GM18498 (cell line): ENCODE data around the gene FBXO48.
A peak's percentile ranks its signal among the peaks of the same experiment; 100 is the strongest.

ENCODE experiments used
- ATAC-seq: cut with Tn5 transposase; IDR thresholded peaks from one replicate; pipeline ENCODE4 v1.9.1; 2021; ENCODE audit warnings: mild to moderate bottlenecking, moderate library complexity; ENCODE audit not compliant: unreplicated experiment

The FBXO48 gene

DNA sequence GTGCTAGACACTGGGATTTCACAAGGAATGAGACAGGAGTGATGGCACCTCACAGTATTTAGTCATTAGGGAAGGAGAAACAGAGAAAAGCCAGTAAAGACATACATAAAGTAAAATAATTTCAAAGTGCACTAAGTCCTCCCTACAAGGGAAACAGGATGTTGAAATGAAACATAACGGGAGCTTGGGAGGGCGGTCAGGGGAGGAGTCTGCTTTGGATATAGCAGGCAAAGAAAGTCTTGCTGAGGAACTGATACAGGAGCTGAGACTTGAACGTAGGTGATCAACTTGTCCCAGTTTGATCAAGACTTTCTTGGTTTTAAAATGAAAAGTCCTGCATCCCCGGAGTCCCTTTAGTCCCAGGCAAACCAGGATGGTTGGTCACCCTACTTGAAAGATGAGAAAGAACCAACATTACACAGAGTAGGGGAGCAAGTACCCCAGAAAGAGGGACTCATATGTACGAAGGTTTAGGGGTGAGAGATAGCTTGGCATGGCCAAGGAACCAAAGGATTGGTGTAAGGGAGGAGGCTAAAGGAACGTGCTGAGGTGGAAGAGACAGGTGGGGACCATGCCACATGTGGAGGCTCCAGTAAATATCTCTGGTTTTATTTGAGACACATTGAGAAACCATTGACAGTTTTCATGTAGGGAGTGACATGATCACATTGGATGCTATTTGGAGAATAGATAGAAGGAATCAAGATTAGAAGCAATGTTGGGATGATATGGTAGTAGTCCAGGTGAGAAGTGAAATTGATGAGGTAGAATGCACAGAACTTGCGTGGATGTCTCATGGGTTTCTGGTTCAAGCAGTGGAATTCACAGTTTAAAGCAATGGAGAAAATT, 28.4 kb downstream of the FBXO48 start:
- ATAC-seq = no peak

DNA sequence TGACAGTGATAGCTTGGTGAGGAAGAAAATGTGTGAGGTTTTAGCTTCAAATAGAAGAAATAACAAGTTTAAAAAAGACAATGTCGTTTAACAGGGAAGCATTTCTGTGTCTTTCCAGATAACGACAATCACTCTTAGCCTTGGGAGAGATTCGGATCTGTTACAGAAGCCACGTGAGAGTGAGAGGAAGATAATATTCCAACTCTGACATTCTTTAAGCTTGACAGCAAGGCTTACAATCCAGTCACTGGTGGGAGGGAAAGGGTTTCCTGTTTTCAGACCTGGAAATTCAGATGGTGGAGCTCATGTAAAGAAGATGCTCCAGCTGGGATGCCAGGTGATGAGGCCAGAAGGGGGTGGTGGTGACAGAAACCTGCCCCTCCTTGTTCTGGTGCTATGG, 30.8 kb downstream of the FBXO48 start:
- ATAC-seq = no peak

DNA sequence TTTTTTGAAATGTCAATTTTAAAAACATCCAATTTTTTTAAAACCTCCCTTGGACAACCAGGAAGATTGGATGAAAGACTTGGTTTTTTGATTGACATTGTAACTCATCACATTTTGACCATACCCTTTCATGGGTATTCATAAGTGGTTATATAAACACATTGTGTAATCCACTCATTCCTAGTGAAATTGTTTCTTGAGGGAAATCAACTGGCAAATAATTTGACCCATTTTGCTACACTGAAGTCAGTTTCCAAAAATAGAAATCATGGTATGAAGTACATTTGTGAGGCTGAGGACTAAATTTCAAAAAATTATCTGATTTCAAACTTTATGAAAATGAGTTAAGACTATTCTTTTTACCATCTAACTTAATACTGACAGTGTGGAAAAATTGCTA, 31.5 kb downstream of the FBXO48 start:
- ATAC-seq = no peak

DNA sequence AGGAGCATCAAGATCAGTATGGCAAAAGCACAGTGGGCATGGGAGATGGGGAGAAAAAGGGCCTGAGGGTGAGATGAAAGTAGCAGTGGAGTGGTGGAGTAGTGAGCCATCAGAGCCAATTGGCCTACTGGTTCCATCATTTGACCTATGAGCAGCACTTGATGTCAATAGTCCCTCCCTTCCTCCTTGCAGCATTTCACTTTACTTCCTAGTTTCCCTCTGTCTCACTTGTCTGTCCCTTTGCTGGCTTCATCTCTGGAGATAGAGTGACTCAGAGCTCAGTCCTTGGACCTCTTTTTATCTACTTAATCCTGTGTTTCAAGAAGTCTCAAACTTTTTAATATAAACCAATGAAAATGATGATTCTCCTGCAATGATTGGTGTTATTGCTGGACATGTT, 32.1 kb downstream of the FBXO48 start:
- ATAC-seq = no peak

DNA sequence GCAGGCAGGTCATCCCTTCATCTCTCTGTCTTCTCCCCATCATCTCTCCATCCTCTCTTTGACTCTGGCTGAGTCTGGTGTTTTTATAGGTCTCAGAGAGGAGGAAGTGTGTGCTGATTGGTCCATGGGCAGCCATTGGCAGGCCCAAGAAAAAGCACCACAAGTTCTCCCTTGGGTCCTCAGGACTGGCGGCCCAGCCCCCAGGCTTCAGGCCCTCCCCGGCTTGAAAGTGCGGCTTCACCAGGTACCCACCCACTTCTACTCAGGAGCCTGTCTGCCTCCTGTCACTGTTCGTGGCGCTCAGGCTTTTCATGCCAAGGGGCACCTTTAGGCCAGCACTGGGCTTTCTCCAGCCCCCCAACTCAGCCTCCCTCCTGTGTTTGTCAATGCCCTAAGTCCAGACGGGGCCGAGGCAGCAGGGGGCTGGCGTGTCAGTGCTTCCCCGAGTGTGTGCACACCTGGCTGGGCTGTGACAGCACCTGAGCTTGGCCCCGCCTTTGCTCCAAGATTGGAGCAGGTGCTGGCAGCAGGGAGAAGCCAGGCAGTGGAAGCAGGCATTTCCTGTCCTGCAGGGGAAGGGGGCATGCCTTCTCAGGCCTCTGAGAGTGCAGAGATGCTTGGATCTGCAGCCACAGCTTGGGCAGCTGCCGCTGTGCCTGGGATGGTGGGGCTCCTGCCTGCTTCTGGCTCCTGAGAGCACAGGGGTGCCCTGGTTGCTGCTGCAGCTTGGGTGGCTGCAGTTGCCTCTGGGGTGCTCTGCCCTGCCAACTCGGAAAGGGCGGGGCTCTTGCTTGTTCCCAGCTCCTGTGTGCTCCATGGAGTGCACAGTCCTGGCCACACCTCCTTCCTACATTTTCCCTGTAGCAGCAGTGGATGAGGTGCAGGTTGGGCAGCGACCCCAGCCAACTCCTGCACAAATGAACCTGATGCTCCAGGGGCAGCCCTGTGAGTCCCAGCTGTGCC, 34.1 kb downstream of the FBXO48 start:
- ATAC-seq = no peak

DNA sequence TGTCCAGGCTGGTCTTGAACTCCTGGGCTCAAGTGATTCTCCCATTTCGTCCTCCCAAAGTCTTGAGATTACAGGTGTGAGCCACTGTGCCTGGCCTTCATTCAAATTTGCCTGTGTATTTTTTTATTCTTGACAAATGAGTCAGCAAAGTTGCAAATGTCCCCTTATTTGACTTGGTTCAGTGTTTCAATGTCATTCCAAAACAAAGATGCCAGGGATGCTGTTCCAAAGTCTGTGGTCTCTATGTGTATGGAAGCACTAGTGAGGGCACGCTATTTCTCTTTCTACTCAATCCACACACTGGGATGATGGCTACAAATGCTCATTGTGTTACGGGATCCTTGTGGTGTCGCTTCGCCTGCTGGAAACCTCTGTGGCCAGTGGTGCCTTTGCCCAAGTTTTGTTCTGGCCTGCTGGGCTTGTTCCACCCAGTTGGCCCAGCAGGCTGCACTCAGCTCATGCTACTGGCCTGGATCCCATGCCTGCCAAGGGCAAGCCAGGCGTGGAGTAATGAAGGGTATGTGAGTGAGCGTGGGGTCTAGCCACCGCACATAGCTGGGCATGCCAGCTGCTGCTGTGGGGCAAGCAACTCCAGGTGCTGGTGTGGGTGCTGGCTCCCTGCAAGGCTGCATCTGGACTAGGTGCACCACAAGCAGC, 35.6 kb downstream of the FBXO48 start:
- no peak for ATAC-seq

DNA sequence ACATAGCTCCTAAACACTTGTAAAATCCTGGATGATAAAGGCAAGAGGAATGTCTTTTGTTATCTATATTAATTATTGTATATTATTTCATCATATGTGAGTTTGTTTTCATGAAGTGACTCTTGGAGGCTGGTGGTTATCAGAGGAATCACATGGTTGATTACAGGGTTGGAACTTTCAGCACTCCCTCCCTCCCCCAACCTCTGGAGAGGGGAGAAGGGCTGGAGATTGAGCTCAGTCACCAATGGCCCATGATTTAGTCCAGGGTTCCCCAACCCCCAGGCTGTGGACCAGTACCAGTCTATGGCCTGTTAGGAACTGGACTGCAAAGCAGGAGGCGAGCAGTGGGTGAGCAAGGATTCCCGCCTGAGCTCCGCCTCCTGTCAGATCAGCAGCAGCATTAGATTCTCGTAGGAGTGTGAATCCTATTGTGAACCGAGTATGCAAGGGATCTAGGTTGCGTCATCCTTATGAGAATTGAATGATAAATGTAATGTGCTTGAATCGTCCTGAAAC, 37.7 kb downstream of the FBXO48 start:
- ATAC-seq = no peak

DNA sequence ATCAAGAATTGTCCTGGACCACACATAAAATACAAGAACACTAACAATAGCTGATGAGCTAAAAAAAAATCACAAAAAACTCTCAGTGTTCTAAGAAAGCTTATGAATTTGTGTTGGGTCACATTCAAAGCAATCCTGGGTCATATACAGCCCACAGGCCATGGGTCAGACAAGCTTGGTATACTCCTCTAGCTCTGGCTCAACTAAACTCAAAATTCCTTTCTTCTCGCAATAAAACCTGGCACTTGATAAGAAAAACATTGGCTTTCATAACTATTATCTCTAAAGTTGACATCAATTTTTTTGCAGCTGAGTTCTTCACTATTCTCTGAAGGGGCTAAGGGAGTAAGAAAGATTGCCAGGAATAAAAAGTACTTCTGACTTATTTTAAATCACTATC, 38.3 kb downstream of the FBXO48 start:
- ATAC-seq = no peak

DNA sequence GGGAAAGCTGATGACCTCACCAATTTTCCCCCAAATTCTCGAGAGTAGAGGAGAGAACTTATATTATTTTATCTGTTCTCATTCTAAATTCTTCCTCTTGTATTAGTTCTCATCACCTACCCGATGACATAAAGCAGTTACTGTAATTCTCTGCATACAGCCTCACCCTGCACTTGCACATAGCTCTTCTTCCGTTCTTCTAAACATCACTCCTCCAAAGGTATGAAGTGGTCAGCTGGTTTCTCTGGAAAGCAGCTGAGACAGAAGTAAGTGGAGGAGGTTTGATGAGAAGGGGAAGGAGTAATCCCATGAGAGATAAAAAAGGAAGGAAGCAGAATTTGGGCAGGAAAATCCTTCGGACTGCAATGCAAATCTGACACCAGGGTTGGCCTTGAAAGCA, 39.0 kb downstream of the FBXO48 start:
- ATAC-seq = no peak

DNA sequence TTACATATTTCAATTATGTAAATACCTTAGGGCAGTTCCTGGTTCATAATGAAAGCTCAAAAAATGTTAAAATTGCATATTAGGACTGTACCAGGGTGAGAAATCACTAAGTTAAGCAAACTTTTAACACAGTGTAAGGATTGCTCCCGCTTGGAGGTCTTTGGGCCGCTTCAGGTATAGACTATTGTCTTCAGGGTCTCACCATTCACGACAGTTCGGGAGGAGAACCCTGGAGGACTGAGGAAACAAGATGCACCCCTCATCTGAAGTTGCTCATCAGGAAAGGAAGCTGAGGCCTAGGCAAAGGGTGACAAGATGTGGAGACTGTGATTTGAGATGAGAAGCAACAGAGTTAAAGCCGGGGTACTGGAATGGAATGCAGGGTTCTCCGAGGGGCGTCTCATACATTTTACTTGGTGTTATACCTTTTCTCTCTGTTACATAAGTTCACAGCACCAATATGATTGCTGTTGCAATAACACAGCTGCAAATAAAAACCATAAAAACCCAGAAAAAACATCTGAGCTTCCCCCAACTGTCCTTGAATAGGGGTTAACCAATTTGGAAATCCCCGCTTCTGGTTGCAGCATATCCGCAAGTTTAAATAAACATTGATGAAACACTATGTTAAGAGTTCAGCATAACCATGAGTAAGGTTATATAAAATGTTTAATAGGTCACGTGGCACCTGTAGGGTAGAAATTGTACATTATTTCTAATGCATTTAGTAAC, 40.1 kb downstream of the FBXO48 start:
- ATAC-seq = peak; percentile 26

DNA sequence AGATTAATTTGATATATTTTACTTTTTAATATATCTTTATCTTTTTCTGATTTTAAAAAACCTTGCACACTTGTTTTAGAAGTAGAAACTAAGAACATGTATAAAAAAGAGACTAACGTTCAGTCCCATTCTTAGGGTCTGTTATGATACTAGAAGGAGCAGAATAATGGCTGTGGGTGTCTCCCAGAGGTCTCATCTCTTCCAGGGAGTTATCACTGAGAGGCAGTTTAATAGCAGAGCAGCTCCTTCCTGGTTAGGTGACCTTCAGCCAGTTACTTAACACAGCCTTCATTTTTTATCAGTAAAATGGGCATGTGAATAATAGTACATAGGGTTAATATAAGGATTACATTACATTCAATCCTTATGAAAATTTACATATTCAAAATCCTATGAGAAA, 40.6 kb downstream of the FBXO48 start:
- no peak for ATAC-seq

DNA sequence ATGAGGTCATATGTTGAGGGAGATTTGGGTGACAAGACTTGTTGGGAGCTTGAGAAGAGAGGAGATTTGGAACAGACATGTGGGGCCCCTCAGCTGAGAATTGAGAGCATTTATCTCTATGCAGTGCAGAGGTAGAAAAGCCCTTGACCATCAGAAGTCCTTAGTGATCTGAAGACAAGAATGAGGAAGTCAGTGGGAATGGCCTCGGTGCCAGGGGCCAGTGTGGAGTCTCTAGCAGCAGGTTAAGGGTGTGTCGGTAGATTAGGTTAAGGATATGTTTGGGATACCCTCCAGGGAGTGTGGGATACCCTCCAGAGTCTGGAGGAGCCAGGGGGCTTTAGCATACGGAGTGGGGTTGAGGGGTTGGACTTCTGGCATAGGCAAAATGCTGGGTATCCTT, 41.6 kb downstream of the FBXO48 start:
- no peak for ATAC-seq

DNA sequence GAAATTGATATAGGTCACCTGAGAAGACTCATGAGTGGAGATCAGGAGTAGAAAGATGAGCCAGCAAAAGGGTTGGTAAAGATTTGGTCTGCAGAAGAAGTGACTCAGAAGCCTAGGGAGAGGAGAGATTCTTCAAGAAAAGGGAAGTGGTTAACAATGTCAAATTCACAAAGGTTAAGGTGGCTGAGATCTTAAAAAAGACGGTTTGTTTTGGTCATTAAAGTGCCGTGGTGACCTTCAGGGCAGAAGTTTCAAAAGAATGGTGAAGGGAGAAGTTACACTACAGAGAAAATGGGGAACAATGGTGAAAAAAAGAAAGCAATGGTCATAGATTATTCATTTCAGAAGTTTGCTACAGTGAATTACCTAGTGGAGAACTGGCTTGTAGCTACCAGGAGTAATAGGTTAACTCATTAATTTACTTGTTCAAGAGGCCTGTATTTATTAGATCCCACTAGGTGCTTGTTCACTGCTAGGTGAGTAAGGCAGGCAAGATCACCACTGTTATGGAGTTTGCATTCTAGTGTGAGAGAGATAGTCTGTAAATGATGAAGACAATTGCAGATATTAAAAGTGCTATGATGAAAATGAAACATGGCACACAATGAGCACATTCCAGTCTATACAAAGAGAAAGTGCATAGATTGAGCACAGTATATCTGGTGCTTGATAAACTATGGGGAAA, 43.0 kb downstream of the FBXO48 start:
- ATAC-seq = peak; percentile 79

DNA sequence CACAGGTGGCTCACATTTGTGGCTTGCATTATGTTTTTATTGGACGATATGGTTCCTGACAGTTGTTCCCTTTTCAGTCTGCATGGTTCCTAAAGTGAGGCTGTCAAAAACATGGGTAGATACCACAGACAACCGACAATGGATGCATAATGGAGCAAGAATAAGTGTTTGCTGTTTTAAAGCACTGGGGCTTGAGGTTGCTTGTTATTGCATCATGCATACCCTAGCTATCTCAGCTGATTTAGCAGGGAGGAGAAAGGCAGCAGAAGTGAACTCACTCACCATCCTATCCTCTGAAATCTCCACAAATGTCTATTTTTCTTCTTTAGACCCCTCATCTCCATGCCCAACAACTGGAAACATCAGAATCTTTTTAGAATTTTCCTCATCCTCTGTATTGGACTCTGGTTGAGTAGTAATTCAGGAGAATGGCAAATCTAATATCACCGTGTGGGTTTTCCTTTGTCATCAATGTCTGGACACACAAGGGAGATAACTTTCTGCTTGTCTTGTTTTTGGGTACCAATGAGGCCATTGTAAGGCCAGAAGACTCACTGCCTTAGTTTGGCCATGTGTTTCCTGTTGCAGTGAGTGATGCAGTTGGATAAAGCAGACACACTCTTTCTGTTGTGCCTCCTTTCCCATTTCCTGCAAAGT, 46.7 kb downstream of the FBXO48 start:
- no peak for ATAC-seq

DNA sequence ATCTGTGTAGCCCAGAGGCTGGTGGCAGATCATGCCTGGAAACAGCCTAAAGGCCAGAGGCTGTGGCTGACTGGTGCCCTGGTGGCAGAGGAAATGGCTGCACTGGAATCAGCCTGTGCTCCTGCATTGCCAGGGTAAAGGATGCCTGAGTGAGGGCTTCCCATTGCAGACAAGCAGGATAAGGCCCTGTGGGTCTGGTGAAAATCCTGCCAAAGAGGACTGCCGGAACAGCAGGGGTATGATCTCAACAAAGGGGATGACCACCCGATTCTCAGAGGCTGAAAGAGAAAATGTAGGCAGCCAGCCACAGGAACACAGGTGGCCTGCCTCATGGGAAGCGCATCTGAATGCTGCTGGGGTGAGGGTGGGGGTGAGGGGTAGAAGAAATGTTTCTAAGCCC, 48.2 kb downstream of the FBXO48 start:
- peak; percentile 66 for ATAC-seq

DNA sequence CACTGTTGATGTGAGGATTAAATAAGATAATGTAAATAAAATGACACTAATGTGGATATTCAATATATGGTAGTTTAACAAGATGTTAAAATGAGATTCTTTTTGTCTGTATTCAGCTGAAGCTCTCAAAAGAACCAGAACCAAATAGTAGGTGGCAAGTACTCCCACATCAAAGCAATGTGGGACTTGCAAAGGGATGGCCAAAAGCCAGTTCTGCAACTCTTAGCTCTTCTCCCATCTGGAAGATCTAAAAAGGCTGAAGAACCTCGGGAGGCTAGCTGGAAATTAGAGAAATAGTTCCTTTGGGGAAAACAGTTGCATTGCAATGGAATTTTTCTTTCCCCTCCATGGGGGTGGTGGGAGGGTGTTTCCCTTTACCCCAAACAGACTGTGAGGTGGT, 48.7 kb downstream of the FBXO48 start:
- no peak for ATAC-seq

DNA sequence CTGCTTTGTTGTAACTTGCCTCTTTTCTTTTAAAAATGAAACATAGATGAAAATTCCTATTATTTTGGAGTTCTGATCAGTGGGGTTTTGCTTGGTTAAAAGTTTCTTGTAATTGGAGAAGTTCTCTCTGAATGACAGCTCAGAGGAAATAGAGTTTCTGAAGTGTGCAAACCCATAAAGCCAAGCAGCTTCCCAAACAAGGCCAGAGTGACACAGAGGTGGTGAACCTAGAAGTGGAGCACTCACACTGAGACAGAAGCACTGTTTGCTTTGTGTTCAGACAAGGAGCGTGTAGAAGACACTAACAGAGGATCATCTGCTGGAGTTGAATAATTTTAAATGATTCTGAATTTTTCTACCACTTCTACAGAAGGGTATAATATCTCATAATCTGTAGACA, 49.2 kb downstream of the FBXO48 start:
- ATAC-seq = no peak

DNA sequence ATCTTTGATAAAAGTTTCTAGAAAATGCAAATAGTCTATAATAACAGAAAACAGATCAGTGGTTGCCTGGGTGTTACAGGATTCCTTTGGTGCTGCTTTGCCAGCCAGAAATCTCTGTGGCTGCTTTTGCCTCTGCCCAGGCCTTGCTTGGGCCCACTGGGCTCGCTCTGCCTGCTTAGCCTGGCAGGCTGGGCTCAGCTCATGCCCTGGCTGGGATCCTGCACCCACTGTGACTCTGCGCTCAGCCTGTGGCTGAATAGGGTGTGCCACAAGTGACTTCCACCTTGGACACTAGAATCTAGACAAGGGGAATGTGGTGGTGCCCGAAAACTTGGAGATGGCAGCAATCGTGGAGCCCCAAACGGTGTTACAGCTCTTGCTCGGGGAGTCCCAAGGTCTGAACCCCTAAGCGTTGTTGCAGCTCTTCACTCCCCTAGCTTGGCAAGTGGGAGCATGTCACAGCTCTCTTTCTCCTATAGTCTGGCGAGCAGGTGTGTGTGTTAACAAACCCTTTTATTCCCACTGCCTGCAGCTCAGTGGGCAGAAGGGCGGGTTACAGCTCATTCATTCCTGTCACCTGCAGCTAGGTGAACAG, 50.9 kb downstream of the FBXO48 start:
- no peak for ATAC-seq

DNA sequence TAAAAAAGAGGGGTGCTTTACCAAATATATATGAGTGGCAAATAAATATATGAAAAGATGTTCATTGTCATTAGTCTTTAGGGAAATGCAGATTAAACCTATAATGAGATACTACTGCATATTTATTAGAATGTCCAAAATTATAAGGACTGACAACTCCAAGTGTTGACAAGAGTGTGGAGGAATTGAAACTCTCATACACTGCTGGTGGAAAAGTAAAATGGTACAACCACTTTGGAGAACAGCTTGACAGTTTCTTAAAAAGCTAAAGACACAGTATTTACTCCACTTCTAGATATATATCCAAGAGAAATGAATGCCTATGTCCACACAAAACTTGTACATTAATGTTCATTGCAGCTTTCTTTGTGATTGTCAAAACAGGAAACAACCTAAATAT, 51.6 kb downstream of the FBXO48 start:
- ATAC-seq = no peak
